HepG2 (cell line): ENCODE data around the gene ACAN. TPM values are rescaled to one million over a fixed set of nuclear protein-coding genes. Genes with fewer than 3 reads are reported as not detected.

ENCODE experiments used
- ATAC-seq: fragments of 200-7000 bp; cut with Tn5 transposase; 3 replicates; pipeline ENCODE4 v1.9.1; 2020; ENCODE audit warnings: mild to moderate bottlenecking, moderate library complexity
- BruUV-seq: library from RNA; stranded (reverse); fragments of 400-500 nt; replicated peaks from 2 replicates; lab custom pipeline; 2021; lab: Mats Ljungman, UMichigan
- CTCF ChIA-PET: fragments of 300-600 bp; formaldehyde crosslinking; extraction: SDS; loops from one replicate; lab custom pipeline; 2021; ENCODE audit warnings: low total read pairs, inconsistent platforms, low intra/inter-chr PET ratio; lab: Yijun Ruan, JAX
- POLR2A ChIA-PET: fragments of 350-600 bp; sonication (Branson Sonifier 250); formaldehyde crosslinking; loops from one replicate; lab custom pipeline; 2020; ENCODE audit warnings: antibody characterized with exemption, inconsistent platforms; lab: Yijun Ruan, JAX
- DNase-seq: peaks from one replicate; pipeline ENCODE4 v3.0.0-alpha.2; 2015; ENCODE audit warnings: low spot score
- FAIRE-seq: peaks from 3 replicates; lab custom pipeline; 2011; peaks lifted over from hg19 to GRCh38; lab: Jason Lieb, UNC
- H2AFZ ChIP-seq: one replicate; pipeline ENCODE4 v1.6.1; 2011; ENCODE audit warnings: low read length, inconsistent platforms
- H3K27ac ChIP-seq: fragments of 300-600 bp; 3 replicates; pipeline ENCODE4 v1.8.0; 2011; ENCODE audit warnings: mixed run types, mild to moderate bottlenecking, mixed read lengths, low read length, inconsistent platforms; ENCODE audit not compliant: insufficient read depth; ENCODE audit errors: extremely low read length
- H3K27me3 ChIP-seq, 2 experiments: fragments of 200-600 bp in 1 of 2; 2 replicates in 1 of 2; 3 replicates in 1 of 2; pipeline versions ENCODE4 v1.6.0 to v1.8.0; 2011; ENCODE audit warnings: low read length in 2 of 2, mild to moderate bottlenecking in 2 of 2, moderate library complexity in 2 of 2, inconsistent platforms in 1 of 2; ENCODE audit not compliant: insufficient read depth in 2 of 2, control insufficient read depth in 1 of 2
- H3K36me3 ChIP-seq, 2 experiments: fragments of 200-600 bp in 1 of 2; replicated peaks in 1 of 2; 2 replicates in 1 of 2; 3 replicates in 1 of 2; pipeline versions ENCODE4 v1.5.1 to v1.8.0; 2011; ENCODE audit warnings: low read length in 2 of 2, inconsistent platforms in 1 of 2; ENCODE audit not compliant: insufficient read depth in 2 of 2, control insufficient read depth in 1 of 2
- H3K4me1 ChIP-seq: 2 replicates; pipeline ENCODE4 v1.5.1; 2012; ENCODE audit warnings: low read length, inconsistent platforms; ENCODE audit not compliant: insufficient read depth
- H3K4me2 ChIP-seq: 2 replicates; pipeline ENCODE4 v1.6.0; 2011; ENCODE audit warnings: low read depth, low read length, inconsistent platforms
- H3K4me3 ChIP-seq, 3 experiments: fragments of 200-600 bp in 1 of 3; sonication (generic), shearing (Covaris generic) in 1 of 3; replicated peaks in 1 of 3; 2 replicates each; pipeline ENCODE4 v1.5.1; 2011 to 2016; ENCODE audit warnings: low read length in 3 of 3, inconsistent platforms in 2 of 3, low read depth in 2 of 3, mild to moderate bottlenecking in 2 of 3, control low read depth in 1 of 3, mixed read lengths in 1 of 3; ENCODE audit not compliant: insufficient read depth in 1 of 3
- H3K79me2 ChIP-seq: one replicate; pipeline ENCODE4 v1.6.1; 2011; ENCODE audit warnings: low read length, inconsistent platforms; ENCODE audit not compliant: insufficient read depth
- H3K9ac ChIP-seq: 2 replicates; pipeline ENCODE4 v1.6.0; 2011; ENCODE audit warnings: mild to moderate bottlenecking, low read depth, low read length, inconsistent platforms; ENCODE audit not compliant: insufficient read depth
- H3K9me3 ChIP-seq: 2 replicates; pipeline ENCODE4 v1.5.1; 2012; ENCODE audit warnings: mild to moderate bottlenecking, low read length
- H4K20me1 ChIP-seq: 2 replicates; pipeline ENCODE4 v1.6.0; 2011; ENCODE audit warnings: inconsistent platforms, mild to moderate bottlenecking, low read length, moderate library complexity; ENCODE audit not compliant: insufficient read depth
- DNMT3B ChIP-seq: conservative IDR thresholded peaks from 2 replicates; pipeline ENCODE4 v1.6.1; 2016; ENCODE audit warnings: missing biosample characterization, control low read depth
- EZH2 ChIP-seq: conservative IDR thresholded peaks from 2 replicates; pipeline ENCODE4 v1.6.1; 2012; ENCODE audit warnings: mild to moderate bottlenecking, low read depth, low read length, moderate library complexity
- SRSF9 ChIP-seq: fragments of 200-400 bp; formaldehyde crosslinking; IDR thresholded peaks from 2 replicates; pipeline ENCODE4 v1.6.1; 2018; ENCODE audit warnings: borderline replicate concordance, mild to moderate bottlenecking, low read depth, low read length; ENCODE audit not compliant: insufficient read depth, poor library complexity, severe bottlenecking
- SSRP1 ChIP-seq: IDR thresholded peaks from 2 replicates; pipeline ENCODE4 v1.6.1; 2016; ENCODE audit warnings: control low read depth
- THAP11 ChIP-seq: IDR thresholded peaks from 2 replicates; pipeline ENCODE4 v1.6.1; 2016; ENCODE audit warnings: missing biosample characterization, missing genetic modification reagents
- ZKSCAN8 ChIP-seq: IDR thresholded peaks from 2 replicates; pipeline ENCODE4 v1.6.1; 2016; ENCODE audit warnings: borderline replicate concordance, missing genetic modification reagents, missing compliant biosample characterization
- ZNF136 ChIP-seq: sonication (generic); formaldehyde crosslinking; IDR thresholded peaks from 2 replicates; pipeline ENCODE4 v1.8.1; 2022; ENCODE audit warnings: low read depth, mild to moderate bottlenecking, moderate library complexity, missing genetic modification reagents
- ZNF225 ChIP-seq: sonication (generic); formaldehyde crosslinking; IDR thresholded peaks from 2 replicates; pipeline ENCODE4 v1.4.0; 2020; ENCODE audit warnings: mild to moderate bottlenecking, missing genetic modification reagents
- ZNF777 ChIP-seq: sonication (generic); formaldehyde crosslinking; IDR thresholded peaks from 2 replicates; pipeline ENCODE4 v1.4.0; 2020; ENCODE audit warnings: missing genetic modification reagents
- ZNF780A ChIP-seq: sonication (generic); formaldehyde crosslinking; IDR thresholded peaks from 2 replicates; pipeline ENCODE4 v1.8.0; 2022; ENCODE audit warnings: mild to moderate bottlenecking, missing genetic modification reagents, moderate library complexity
- WGBS: methylation state at CpG from one replicate; pipeline ENCODE4 v1.1.6; 2017; ENCODE audit warnings: low lambda C conversion rate; 5-methylcytosine and 5-hydroxymethylcytosine counted together
- in situ Hi-C: cut with HindIII; loops from 2 replicates; pipeline ENCODE4 v1.10.0; 2017; ENCODE audit warnings: low pct_unique_long_range_greater_than_20kb; ENCODE audit not compliant: extremely low pct_ligation_motif_present
- intact Hi-C: fragments of 100-400 bp; cut with micrococcal nuclease; formaldehyde crosslinking; loops from one replicate; pipeline ENCODE4 v1.10.0; 2022; ENCODE audit not compliant: unreplicated experiment
- polyA plus RNA-seq, 8 experiments: library from polyadenylated mRNA; depleted of rRNA in 3 of 8; stranded (reverse) in 7 of 8; unstranded in 1 of 8; fragments of >200 nt; fragmentation: Illumina TruSeq in 4 of 8; extraction: Trizol in 4 of 8; gene quantifications; 2 replicates each; pipeline versions ENCODE4 v1.2.1 to v1.2.3, GENCODE V29; 2011 to 2016; ENCODE audit warnings: low read depth in 4 of 8, missing spikeins in 1 of 8, mixed read lengths in 1 of 8; ENCODE audit not compliant: insufficient read depth in 1 of 8
- total RNA-seq, 5 experiments: library from RNA; depleted of rRNA; stranded (reverse); fragments of >200 nt; fragmentation: Illumina TruSeq; extraction: Trizol; gene quantifications; 2 replicates each; pipeline ENCODE4 v1.2.3, GENCODE V29; 2016; ENCODE audit warnings: low read depth in 1 of 5
- TF ChIP-seq, protein P1 (sequence below): sonication (generic); formaldehyde crosslinking; IDR thresholded peaks from 2 replicates; pipeline ENCODE4 v1.9.0; 2022; ENCODE audit warnings: missing genetic modification reagents, mild to moderate bottlenecking, borderline replicate concordance
- TF ChIP-seq, protein P2 (sequence below): sonication (generic); formaldehyde crosslinking; IDR thresholded peaks from 2 replicates; pipeline ENCODE4 v1.4.0; 2020; ENCODE audit warnings: mild to moderate bottlenecking, missing genetic modification reagents
- TF ChIP-seq, protein P3 (sequence below): sonication (generic); formaldehyde crosslinking; conservative IDR thresholded peaks from 2 replicates; pipeline ENCODE4 v1.8.1; 2023; ENCODE audit warnings: missing genetic modification reagents

ACAN gene
- total and polyA plus RNA-seq, 2 of the 13 experiments (the other 11 are each of a cell fraction or from before 2014, with no cell fraction given): not detected

DNA sequence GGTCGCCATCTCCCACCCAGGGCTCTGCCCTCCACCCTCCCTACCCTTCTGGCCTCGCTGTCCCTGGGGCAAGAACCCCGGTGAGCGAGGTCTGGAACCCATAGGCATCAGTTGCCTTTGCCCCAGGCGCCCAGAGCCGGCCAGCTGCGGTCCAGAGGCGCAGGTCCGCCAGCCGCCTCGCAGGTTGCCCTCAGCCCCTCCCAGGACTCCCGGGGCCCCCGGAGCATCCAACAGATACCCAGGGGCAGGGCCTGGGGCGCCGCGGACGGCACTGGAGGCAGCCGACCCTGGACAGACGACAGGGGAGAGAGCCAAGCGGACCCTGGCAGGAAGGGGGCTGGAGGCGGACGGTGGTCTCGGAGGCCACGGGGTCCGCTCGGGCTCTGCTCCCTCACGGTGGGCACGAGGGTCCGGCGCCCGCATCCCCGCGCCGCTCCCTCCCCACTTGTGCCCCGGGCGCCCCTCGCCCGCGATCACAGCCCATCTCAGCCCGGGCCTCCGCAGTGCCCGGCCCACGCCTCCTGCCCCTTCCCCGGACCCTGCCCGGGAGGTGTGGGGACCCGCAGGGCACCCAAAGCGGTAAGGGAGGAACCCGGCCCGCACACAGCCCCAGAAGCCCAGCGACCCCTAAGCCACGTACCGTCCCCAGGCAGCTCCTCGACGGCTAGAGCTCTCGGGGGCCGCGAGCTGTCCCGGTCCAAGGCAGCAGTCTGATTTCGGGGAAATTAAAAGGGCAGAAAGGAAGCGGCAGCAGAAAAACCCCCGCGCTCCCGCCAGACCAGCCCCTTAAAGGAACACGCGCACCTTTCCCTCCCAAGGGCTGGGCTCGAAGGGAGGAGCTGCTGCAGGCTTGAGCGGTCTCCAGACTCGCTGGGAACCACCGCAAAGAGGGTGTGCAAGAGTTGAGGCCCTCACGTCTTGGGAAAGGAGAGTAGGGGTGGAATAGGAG lies 91.9 kb downstream of the ACAN start, which contains the start of gene HAPLN3:
Gene HAPLN3 (minus strand): TSS at position 726 of the 949 bp plus-strand sequence. CDS start 8,246 bp downstream, outside the sequence.
- ATAC-seq (peak; percentile 15), FAIRE-seq (no peak), DNase-seq (no peak)
- no peaks in the 10 kb centered on the region for H3K79me2 ChIP-seq
- no peaks in the 10 kb centered on the region for H4K20me1 ChIP-seq
- no peak within 1 kb of the TSS for H3K27ac ChIP-seq
- H2AFZ ChIP-seq: no peak within 1 kb of the TSS
- WGBS: 2% methylated on average over 13 of the region's 70 CpGs
- no peak within 1 kb of the TSS for H3K9ac ChIP-seq
- BruUV-seq: no TSS peak
- peaks cover 36% of the 10 kb centered on the region for H3K4me1 ChIP-seq
- no peaks in the 10 kb centered on the region for H3K9me3 ChIP-seq
- in situ Hi-C loops (no loop called here), intact Hi-C loops (loop anchor here (1.0 to 10.0 kb wide), 2 partner anchors 122 to 280 kb away; no protein-coding TSS in a partner anchor)
- no peaks in the 10 kb centered on the region for H3K36me3 ChIP-seq
- H3K4me3 ChIP-seq: peak within 1 kb of the TSS in 2 of 3 experiments; percentile 25 to 48; a peak in 2 of 6 replicates
- ChIA-PET POLR2A (no interaction called here), CTCF (interaction anchor here (1.3 kb wide), 2 partner anchors 10 to 123 kb away, joined by 4 to 8 read pairs; no protein-coding TSS in a partner anchor)
- H3K4me2 ChIP-seq: peak within 1 kb of the TSS; percentile 65
- H3K27me3 ChIP-seq: peaks cover 6 to 26% of the 10 kb centered on the region in 2 experiments
- TF ChIP-seq, protein P1, sequence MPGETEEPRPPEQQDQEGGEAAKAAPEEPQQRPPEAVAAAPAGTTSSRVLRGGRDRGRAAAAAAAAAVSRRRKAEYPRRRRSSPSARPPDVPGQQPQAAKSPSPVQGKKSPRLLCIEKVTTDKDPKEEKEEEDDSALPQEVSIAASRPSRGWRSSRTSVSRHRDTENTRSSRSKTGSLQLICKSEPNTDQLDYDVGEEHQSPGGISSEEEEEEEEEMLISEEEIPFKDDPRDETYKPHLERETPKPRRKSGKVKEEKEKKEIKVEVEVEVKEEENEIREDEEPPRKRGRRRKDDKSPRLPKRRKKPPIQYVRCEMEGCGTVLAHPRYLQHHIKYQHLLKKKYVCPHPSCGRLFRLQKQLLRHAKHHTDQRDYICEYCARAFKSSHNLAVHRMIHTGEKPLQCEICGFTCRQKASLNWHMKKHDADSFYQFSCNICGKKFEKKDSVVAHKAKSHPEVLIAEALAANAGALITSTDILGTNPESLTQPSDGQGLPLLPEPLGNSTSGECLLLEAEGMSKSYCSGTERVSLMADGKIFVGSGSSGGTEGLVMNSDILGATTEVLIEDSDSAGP (CRISPR knock-in tag): peak; percentile 90
- peak; percentile 71 for TF ChIP-seq ZNF777 (CRISPR knock-in tag)
- TF ChIP-seq THAP11 (CRISPR knock-in tag): no peak
- TF ChIP-seq ZKSCAN8 (CRISPR knock-in tag): no peak
- TF ChIP-seq SRSF9: no peak
- TF ChIP-seq EZH2: no peak
- TF ChIP-seq SSRP1 (CRISPR knock-in tag): no peak
- TF ChIP-seq ZNF780A (CRISPR knock-in tag): no peak
- TF ChIP-seq, protein P2, sequence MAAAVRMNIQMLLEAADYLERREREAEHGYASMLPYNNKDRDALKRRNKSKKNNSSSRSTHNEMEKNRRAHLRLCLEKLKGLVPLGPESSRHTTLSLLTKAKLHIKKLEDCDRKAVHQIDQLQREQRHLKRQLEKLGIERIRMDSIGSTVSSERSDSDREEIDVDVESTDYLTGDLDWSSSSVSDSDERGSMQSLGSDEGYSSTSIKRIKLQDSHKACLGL (CRISPR knock-in tag): no peak; the same call in 1 of the 2 replicates
- no peak for TF ChIP-seq DNMT3B (CRISPR knock-in tag)
- no peak for TF ChIP-seq ZNF225 (CRISPR knock-in tag)
- TF ChIP-seq, protein P3, sequence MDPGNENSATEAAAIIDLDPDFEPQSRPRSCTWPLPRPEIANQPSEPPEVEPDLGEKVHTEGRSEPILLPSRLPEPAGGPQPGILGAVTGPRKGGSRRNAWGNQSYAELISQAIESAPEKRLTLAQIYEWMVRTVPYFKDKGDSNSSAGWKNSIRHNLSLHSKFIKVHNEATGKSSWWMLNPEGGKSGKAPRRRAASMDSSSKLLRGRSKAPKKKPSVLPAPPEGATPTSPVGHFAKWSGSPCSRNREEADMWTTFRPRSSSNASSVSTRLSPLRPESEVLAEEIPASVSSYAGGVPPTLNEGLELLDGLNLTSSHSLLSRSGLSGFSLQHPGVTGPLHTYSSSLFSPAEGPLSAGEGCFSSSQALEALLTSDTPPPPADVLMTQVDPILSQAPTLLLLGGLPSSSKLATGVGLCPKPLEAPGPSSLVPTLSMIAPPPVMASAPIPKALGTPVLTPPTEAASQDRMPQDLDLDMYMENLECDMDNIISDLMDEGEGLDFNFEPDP (CRISPR knock-in tag): 0 out of 2 replicates have a peak, but pooled peaks have one; percentile 17
- 0 out of 2 replicates have a peak, but pooled peaks have one; percentile 2 for TF ChIP-seq ZNF136 (CRISPR knock-in tag)
